HG03196 (cell line): ENCODE measurements around the gene TSC22D2.
"Not testable (repeated sequence)": the region's sequence is repeated elsewhere in the genome, so short reads cannot be mapped to it uniquely, and the experiment has no call there.

Experiments
- ATAC-seq: cut with Tn5 transposase; IDR thresholded peaks from one replicate; pipeline ENCODE4 v1.9.1; 2021; ENCODE audit not compliant: unreplicated experiment

TSC22D2 gene

DNA sequence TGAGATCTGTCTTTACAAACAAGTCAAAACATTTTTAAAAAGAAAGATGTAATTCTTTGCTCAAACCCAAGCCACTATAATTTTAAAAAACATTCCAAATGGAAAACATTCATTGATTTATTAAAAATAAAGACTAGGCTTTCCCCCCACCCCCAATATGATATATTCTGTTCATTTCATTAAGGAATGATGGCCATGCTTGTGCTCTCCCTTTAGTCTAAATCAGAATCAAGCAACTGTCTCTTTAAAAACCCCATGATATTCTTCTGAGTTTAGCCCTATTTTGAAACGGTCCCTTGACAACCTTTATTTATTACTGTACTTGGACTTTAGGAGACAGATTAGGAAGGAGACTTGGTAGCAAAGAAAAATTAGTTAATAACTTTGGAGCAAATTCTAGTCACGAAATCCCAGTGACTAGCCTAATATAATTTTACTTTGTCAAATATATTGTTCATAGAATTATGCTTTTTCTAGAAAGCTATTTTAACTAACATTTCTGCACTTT lies 38.4 kb downstream of the TSC22D2 start:
- no peak for ATAC-seq

DNA sequence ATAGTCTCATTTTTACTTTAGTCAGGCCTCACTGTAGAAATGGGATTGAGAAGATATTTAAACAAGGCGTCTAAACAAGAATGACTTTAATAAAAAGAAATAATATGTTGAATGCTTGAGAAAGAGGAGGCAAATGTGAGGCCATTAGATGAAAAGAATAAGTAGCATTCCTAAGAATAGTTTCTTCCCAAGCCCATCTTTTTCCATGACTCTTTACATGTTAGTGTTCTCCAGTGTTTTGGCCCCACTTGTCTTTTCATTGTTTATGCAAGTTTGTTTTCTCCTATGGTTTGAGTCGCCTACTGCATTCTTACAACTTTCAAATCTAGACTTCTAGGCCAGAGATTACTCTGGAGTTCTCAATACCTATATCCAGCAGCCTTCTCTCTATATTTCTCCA lies 39.0 kb downstream of the TSC22D2 start:
- no peak for ATAC-seq

DNA sequence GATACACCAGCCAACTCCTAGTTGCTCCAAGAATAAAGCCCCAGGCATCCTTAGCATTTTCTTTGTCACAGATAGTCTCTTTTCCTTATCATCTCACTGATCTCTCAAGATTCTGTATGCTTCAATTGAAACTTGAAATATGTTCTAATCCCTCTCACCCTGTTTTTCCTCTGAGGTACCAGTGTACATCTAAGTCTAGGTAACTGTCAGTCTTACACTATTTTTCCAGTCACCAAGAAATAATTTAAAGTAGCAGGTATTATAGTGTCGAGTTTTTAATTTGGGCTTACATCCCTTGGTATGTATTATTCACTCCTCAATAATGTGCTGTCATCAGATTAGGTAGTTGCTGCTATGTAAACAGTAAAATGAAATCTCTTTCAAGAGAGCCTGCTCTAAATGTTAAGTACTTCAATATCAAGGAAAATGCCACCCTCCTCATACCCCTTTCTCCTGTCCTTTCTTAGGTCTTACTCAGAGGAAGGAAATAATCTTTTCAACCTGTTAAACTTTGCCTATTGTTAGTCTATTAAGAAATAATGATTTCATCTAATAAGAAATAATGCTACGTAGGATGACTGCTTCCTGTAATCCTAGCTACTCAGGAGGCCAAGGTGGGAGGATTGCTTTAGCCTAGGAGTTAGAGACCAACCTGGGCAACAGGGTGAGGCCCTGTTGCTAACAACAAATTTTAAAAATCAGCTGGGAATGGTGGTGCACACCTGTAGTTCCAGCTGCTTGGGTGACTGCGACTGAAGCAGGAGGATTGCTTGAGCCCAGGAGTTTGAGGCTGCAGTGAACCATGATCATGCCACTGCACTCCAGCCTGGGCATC lies 39.8 kb downstream of the TSC22D2 start:
- ATAC-seq, result no peak

DNA sequence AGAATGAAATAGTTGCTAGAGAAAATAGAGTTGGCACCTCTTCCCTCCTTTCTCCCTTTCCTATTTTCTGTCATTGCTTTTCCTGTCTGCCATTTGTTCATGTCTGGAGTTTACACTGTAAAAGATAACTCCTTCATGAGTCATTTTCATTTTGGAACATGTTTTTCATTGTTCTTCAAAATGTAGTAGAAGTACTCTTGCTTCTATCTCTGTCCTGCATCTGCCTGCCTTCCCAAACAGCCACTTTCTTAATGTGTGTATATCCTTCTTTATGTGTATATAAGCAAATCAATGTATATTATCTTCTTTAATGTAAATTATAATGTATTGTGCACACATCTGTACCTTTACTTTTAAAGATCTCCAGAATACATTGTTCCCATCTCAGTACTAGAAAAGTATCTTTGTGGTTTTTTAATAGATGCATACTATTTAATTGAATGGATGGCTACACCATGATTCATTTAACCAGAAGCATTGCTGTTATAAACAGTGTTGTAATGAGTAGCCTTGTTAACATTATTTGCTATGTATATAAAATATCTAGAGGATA lies 41.1 kb downstream of the TSC22D2 start:
- no peak for ATAC-seq

DNA sequence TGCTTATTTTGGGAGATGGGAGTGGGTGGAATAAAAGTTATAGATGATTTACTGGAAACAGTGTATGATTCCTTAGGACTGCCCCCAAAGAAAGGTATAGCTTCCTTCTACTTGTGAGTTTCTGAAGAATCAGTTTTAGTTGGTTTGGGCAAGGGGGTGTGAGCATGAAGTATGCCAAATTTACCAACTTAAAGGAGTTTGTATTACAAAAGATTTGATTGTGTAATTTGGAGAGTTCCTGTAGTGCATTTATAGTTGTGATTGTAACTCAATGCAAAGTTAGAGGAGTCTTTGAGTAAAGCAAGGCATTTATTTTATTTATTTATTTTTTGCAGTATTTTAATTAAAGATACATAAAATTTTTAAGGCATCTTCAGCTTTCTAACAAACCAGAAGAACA lies 42.8 kb downstream of the TSC22D2 start:
- no peak for ATAC-seq

DNA sequence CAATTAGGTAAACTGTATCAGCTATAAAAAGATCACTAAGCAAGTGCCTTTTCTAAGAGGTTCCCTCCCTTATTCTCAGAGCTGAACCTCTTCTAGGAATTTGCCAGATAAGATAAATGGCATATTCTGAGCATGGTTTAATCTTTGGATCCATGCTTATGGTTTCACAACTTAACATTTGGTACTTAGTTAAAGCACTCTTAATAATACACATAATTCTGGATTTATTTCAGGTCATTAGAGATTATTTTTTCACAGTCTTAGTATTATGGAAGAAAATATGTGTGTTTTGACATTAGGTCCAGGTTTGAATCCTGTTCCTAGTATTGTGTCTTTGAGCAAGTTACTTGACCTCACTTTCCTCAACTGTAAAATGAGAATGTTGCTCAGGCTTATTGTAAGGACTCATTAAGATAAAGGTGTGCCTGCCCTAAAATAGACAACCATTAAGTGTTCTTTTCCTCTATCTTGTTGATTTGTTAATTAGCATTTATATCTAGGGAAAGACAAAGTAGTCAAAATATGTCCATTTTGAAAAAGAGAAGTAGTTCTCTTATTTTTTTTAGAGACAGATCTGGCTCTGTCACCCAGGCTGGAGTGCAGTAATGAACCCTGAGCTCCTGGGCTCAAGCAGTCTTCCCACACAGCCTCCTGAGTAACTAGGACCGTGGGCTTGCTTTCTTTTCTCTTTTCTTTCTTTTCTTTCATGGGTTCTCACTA lies 43.4 kb downstream of the TSC22D2 start:
- ATAC-seq, result no peak

DNA sequence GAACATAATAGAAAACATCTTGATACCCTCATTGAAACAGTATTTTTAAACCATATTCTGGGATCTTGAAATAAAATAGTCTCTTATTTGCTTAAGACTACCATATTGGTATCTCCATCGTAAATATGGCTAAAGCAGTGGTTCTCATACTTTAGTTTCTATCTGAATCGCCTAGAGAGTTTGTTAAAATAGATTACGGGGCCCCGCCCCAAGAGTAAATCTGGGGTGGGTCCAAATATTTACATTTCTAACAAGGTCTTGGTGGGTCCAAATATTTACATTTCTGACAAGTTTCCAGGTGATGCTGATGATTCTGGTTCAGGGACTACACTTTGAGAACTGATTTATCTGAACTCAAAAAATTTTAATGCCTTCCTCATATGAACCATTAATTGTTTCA lies 45.3 kb downstream of the TSC22D2 start:
- no peak for ATAC-seq

DNA sequence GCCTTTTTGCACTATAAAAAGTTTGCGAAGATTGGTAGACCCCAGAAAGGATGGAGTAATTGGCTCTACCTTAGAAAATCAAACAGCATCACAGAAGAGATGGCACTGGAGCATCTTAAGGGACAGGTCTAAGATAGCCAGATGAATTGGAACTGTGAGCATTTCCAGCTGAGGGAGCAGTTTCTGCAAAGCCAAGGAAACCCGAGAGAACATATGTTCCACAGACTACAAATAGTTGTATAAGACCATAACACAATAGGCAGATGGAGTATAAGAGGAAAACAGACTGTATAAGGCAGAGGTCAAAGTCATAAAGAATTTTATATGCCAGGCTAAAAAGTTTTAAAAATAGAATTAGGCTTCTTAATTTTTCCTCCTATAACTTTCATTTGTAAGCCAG lies 46.0 kb downstream of the TSC22D2 start:
- no peak for ATAC-seq

DNA sequence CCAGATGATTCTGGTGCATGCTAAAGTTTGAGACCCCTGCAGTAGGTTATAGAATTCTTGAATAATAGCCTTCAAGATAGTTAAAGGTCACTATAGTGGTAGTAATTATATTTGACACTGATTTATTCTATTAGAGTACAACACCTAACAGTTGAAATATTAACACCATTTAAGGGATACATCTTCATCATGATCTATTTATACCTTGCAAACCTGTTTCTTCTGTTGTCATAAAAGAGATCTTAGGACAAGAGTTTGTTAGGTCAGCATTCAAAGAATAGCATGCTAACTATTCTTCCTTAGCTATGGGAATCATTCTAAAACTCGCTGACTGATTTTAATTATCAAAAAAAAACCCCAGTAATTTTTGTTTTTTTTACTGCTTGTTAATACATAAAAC lies 46.5 kb downstream of the TSC22D2 start:
- ATAC-seq, result no peak

DNA sequence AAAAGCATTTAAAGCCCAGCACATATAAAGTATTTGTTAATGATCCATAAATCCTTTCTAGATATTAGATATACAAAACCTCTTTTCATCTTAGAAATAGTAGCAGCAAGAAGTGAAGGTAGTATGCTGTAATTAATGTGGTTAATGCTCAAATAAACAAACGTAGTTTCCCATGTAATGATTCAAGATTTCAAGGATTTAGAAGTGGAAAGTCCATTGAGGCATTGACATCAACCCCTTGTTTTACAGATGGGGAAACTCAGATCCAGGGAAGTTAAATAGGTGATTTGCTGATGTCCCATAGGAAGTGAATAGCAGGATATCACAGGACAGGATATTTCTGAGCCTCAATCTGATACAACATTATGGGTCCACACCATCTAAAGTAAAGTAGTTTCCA lies 47.2 kb downstream of the TSC22D2 start:
- ATAC-seq, result no peak

DNA sequence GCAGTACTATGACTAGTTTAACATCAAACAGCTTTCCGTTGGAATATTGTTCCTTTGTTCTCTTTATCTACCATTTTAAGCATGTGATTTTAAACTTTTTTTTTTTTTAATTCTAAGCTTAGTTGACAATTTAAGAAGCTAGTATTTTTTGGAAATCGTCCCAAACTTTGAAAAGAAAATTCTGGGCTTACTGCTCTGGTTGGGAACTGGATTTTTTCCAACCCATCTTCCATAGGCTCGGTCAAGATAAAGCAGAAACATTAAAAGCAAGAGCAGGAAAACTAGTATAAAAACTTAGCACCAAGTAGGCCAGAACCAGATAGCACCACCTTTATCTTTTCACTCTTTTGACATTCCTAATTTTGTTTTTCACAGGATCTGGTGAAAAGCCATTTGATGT lies 49.9 kb downstream of the TSC22D2 start:
- no peak for ATAC-seq

DNA sequence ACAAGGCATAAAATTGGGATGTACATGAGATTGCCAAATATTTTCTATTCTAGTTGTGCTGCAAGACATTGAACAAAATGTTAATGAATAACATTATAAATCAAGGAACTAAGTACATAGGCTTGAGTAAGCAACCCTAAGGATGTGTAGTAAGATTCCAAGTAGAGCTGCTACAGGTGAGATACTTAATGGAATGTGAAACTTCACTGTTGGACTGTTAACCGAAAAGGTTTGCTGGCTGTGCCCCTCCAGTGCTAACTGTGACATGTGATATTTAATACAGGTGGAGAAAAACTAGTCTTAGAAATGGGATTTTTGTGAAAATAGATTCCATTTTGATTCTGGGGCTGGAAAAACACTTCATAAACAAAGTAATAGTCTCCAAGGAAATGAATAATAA lies 52.4 kb downstream of the TSC22D2 start:
- no peak for ATAC-seq

DNA sequence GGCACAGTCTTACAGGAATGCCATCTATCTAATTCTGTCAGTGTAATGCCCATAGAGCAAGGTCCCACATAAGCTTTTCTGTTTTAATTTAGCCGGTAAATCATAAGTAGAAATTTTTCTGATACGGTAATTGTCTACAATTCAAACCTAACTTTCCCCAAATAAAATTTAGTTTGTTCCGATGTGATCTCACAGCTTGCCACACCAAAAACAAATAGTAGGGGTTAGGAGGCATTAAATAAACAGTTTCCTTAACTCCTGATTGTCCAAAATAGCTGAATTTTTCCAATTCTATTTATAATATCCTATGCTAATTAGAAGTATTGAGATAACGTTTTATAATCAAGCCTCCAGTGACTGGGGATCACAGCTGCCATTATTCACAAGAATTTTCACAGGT lies 53.3 kb downstream of the TSC22D2 start:
- ATAC-seq, result no peak

DNA sequence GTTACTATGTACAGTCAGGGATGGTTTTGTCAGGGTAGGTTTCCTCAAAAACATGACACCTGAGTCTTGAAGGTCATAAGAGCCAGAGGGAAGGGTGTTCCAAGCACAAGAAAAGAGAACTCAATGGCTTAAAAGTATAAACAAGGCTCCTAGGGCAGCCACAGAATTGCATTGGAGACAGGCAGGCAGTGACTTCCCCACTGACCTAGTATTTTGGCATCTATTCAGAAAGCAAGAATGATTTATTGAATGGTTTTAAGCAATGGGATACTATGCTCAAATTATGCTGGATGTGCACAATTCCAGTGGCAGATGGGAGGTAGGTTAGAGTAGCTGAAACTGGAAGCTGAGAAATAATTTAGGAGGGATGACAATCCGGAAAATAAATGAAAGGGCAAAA lies 54.0 kb downstream of the TSC22D2 start:
- ATAC-seq, result no peak

DNA sequence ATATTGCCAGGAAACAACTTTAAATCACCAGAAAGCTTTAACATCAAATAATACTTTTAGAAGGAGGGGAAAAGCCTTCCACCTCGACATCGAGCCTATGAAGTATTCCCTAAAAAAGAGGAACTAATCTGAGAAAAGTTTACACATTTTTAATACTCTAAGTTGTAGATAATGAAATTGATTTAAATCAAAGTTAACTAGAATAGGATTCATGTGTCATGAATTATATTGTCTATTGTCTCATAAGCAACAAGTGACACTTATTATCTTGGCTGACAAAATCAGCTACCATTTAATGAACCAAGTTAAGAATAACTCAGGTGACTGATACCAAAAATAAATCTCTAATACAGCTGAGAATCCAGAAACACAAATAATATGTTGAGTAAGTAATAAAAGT lies 56.6 kb downstream of the TSC22D2 start:
- no peak for ATAC-seq

DNA sequence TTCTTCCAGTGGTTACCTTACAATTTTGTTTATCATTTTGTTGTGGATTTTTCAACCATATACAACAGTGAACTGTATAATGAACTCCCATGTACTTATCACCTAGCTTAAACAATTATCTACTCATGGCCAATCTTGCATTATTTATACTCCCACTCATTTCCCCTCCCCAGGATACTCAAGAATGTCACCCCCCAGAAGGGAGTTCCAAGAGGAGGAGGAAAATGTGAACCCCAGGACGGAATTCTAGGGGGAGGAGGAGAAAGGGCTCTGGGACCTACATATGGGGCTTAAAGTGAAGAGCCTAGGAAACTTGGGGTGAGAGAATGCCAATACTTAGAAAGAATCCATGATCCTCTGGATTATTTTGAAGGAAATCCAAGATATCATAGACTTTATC lies 59.3 kb downstream of the TSC22D2 start:
- no peak for ATAC-seq

DNA sequence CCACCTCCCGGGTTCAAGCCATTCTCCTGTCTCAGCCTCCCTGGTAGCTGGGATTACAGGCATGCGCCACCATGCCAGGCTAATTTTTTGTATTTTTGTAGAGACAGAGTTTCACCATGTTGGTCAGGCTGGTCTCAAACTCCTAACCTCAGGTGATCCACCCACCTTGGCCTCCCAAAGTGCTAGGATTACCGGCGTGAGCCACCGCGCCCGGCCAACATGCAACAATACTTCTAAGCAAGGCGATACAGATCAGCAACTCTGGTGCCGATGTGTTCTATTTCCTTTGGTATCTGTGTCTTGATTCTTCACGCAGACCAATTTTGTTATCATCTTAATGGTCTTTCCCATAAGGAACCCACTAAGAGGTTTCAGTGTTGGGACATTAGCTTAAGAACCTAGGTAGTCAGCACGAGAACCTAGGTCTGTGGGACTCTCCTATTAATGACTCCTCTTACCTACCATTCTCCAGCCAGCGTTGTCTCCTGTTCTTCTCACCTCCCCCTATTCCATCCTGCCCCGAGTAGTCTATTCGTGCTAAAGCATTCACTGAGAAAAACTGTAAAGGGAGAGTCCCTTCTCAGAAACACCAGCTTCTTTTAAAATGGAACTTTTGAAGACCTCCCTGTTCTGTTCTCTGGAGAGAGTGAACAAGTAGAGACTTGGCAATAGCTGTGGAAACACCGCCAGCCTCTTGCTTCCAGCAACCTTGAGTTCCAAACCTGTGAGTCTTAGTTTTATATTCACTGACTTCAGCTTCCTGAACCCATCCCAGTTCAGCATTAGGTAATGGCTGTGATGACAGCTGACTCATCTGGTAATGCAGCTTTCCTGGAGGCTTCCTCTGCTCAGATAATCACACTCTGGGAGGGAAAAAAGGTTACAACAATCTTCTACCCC lies 61.2 kb downstream of the TSC22D2 start:
- ATAC-seq, result no peak

DNA sequence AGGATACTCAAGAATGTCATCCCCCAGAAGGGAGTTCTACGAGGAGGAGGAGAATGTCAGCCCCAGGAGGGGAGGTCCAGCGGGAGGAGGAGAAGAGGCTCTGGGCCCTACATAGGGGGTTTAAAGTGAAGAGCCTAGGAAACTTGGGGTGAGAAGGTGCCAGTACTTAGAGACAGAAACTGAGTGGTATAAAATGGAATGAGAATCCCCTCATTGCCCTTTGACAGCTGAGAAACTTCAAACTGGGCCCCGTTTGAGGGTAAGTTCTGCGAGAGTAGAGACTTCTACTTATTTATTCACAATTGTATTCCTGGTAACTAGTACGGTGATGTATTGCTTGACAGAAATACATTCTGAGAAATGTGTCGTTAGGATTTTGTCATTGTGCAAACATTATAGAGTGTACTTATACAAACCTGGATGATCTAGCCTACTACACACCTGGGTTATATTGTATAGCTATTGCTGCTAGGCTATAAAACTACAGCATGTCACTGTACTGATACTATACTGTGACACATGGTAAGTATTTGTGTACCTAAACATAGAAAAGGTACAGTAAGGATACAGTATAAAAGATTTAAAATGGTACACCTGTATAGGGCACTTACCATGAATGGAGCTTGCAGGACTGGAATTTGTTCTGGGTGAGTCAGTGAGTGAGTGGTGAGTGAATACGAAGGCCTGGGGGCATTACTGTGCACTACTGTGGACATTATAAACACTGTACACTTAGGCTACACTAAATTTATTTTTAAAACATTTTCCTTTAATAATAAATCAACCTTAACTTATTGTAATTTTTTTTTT lies 62.0 kb downstream of the TSC22D2 start:
- no peak for ATAC-seq

DNA sequence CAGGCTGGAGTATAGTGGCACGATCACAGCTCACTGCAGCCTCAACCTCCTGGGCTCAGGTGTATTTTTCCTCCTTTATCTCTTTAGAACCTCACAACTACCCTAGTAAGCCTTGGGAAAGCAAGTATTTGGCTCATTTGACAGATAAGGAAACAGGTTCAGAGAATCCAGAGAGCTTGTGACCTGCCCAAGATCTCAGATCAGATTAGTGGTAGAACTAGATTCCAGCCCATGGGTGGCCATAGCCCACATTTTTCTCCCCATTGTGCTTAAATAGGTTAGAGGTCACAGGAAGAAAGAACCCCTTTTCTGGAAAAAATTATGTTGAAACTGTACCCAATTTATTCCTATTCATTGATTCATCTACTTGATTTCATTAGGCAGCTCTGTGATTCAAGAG lies 64.3 kb downstream of the TSC22D2 start:
- ATAC-seq, result no peak

DNA sequence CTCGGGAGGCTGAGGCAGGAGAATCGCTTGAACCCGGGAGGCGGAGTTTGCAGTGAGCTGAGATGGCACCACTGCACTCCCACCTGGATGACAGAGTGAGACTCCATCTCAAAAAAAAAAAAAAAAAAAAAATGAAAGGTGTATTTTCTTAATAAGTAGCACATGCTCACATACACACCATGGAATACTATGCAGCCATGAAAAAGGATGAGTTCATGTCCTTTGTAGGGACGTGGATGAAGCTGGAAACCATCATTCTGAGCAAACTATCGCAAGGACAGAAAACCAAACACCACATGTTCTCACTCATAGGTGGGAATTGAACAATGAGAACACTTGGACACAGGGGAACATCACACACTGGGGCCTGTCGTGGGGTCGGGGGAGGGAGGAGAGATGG lies 65.1 kb downstream of the TSC22D2 start:
- ATAC-seq, result not testable (repeated sequence)
